Endothelial cell of umbilical vein (primary cell): ENCODE measurements around the gene ZNF81. TPM values are rescaled to one million over a fixed set of nuclear protein-coding genes. Genes with fewer than 3 reads are reported as not detected.

Experiments used
- BruUV-seq: library from RNA; stranded (reverse); fragments of 400-500 nt; replicated peaks from 2 replicates; lab custom pipeline; 2021; lab: Mats Ljungman, UMichigan
- CTCF ChIA-PET: fragments of 300-600, 350-600 bp; sonication (Branson Sonifier 250); formaldehyde crosslinking; loops from one replicate; lab custom pipeline; 2021; ENCODE audit warnings: antibody characterized with exemption, inconsistent platforms; lab: Charles Lee
- POLR2A ChIA-PET: fragments of 300-600, 350-600 bp; sonication (Branson Sonifier 250); formaldehyde crosslinking; loops from one replicate; lab custom pipeline; 2021; ENCODE audit warnings: antibody characterized with exemption, inconsistent platforms; lab: Charles Lee
- DNase-seq: peaks from one replicate; pipeline ENCODE4 v3.0.0-alpha.2; 2011; ENCODE audit warnings: low read depth, low spot score
- FAIRE-seq: peaks from 2 replicates; lab custom pipeline; 2011; peaks lifted over from hg19 to GRCh38; lab: Jason Lieb, UNC
- H2AFZ ChIP-seq: 2 replicates; pipeline ENCODE4 v1.6.0; 2012; ENCODE audit warnings: low read depth, low read length, control low read depth, inconsistent platforms
- H3K27ac ChIP-seq: 2 replicates; pipeline ENCODE4 v1.5.1; 2011; ENCODE audit warnings: low read depth, mild to moderate bottlenecking, control low read depth, low read length, moderate library complexity; ENCODE audit not compliant: insufficient read depth
- H3K27me3 ChIP-seq, 2 experiments: 2 replicates each; pipeline versions ENCODE4 v1.6.0 to v1.6.1; 2011; ENCODE audit warnings: low read length in 2 of 2, mixed read lengths in 1 of 2; ENCODE audit not compliant: control insufficient read depth in 2 of 2, insufficient read depth in 2 of 2
- H3K36me3 ChIP-seq, 2 experiments: 2 replicates in 1 of 2; 3 replicates in 1 of 2; pipeline ENCODE4 v1.5.1; 2011; ENCODE audit warnings: low read length in 2 of 2, mild to moderate bottlenecking in 1 of 2, moderate library complexity in 1 of 2; ENCODE audit not compliant: control insufficient read depth in 2 of 2, insufficient read depth in 2 of 2; ENCODE audit errors: extremely low read depth in 1 of 2
- H3K4me1 ChIP-seq: 3 replicates; pipeline ENCODE4 v1.5.1; 2011; ENCODE audit warnings: mild to moderate bottlenecking, low read length; ENCODE audit not compliant: control insufficient read depth, insufficient read depth; ENCODE audit errors: extremely low read depth
- H3K4me2 ChIP-seq: 2 replicates; pipeline ENCODE4 v1.6.1; 2011; ENCODE audit warnings: low read length, control low read depth, mixed read lengths; ENCODE audit not compliant: insufficient read depth
- H3K4me3 ChIP-seq, 3 experiments: fragments of 200-600 bp in 1 of 3; sonication (generic), shearing (Covaris generic) in 1 of 3; replicated peaks in 1 of 3; 2 replicates each; pipeline ENCODE4 v1.5.1; 2011 to 2016; ENCODE audit warnings: control low read depth in 3 of 3, low read length in 3 of 3, mild to moderate bottlenecking in 2 of 3, inconsistent platforms in 1 of 3, low read depth in 1 of 3, moderate library complexity in 1 of 3; ENCODE audit not compliant: insufficient read depth in 1 of 3
- H3K79me2 ChIP-seq: 2 replicates; pipeline ENCODE4 v1.6.0; 2012; ENCODE audit warnings: low read length, inconsistent platforms; ENCODE audit not compliant: control insufficient read depth, insufficient read depth
- H3K9ac ChIP-seq: replicated peaks from 2 replicates; pipeline ENCODE3; 2011; ENCODE audit warnings: low read length, control low read depth; ENCODE audit not compliant: insufficient read depth; ENCODE audit errors: extremely low read depth
- H3K9me1 ChIP-seq: replicated peaks from 3 replicates; pipeline ENCODE4 v1.6.0; 2011; ENCODE audit warnings: mild to moderate bottlenecking, low read length; ENCODE audit not compliant: control insufficient read depth, insufficient read depth; ENCODE audit errors: extremely low read depth
- H3K9me3 ChIP-seq: replicated peaks from 2 replicates; pipeline ENCODE4 v1.5.1; 2012; ENCODE audit warnings: low read length, inconsistent platforms; ENCODE audit not compliant: control insufficient read depth, insufficient read depth
- H4K20me1 ChIP-seq: replicated peaks from 2 replicates; pipeline ENCODE3; 2011; ENCODE audit warnings: mild to moderate bottlenecking, low read length; ENCODE audit not compliant: control insufficient read depth, insufficient read depth; ENCODE audit errors: extremely low read depth
- CTCF ChIP-seq, 2 donors: IDR thresholded peaks; 1 replicate in 1 of 2; 2 replicates in 1 of 2; pipeline ENCODE4 v1.5.1; 2011; ENCODE audit warnings: low read length in 2 of 2, mild to moderate bottlenecking in 2 of 2, moderate library complexity in 2 of 2, control low read depth in 1 of 2, inconsistent platforms in 1 of 2, low read depth in 1 of 2; ENCODE audit not compliant: insufficient read depth in 1 of 2; ENCODE audit errors: extremely low read depth in 1 of 2
- EZH2 ChIP-seq: IDR thresholded peaks from 2 replicates; pipeline ENCODE4 v1.6.1; 2012; ENCODE audit warnings: borderline replicate concordance, low read depth, mild to moderate bottlenecking, moderate library complexity, low read length, inconsistent platforms; ENCODE audit not compliant: severe bottlenecking
- FOS ChIP-seq: IDR thresholded peaks from 2 replicates; pipeline ENCODE4 v1.6.1; 2011; ENCODE audit warnings: mild to moderate bottlenecking, low read length, moderate library complexity, borderline replicate concordance; ENCODE audit not compliant: insufficient read depth
- GATA2 ChIP-seq: IDR thresholded peaks from 2 replicates; pipeline ENCODE4 v1.7.0; 2011; ENCODE audit warnings: low read depth, mild to moderate bottlenecking, moderate library complexity, mixed read lengths, low read length; ENCODE audit not compliant: insufficient read length, insufficient read depth
- JUN ChIP-seq: IDR thresholded peaks from 2 replicates; pipeline ENCODE4 v1.6.1; 2011; ENCODE audit warnings: borderline replicate concordance, low read depth; ENCODE audit not compliant: insufficient read length, insufficient read depth
- MAX ChIP-seq: IDR thresholded peaks from 2 replicates; pipeline ENCODE4 v1.6.1; 2011; ENCODE audit not compliant: insufficient read depth, insufficient read length
- MYC ChIP-seq: IDR thresholded peaks from one replicate; pipeline ENCODE4 v1.6.1; 2011; ENCODE audit warnings: mild to moderate bottlenecking, low read depth, low read length
- POLR2A ChIP-seq: IDR thresholded peaks from 2 replicates; pipeline ENCODE4 v1.6.1; 2012; ENCODE audit warnings: low read depth, mild to moderate bottlenecking, control low read depth, low read length
- POLR2AphosphoS5 ChIP-seq: IDR thresholded peaks from 2 replicates; pipeline ENCODE4 v1.6.1; 2012; ENCODE audit warnings: low read depth, mild to moderate bottlenecking, control low read depth, low read length, moderate library complexity; ENCODE audit not compliant: insufficient read depth
- dilution Hi-C: fragments of 300-500 bp; cut with MboI; formaldehyde crosslinking; loops from one replicate; pipeline ENCODE4 v1.15.0; 2019; ENCODE audit warnings: low sequenced_read_pairs; ENCODE audit not compliant: extremely low pct_ligation_motif_present
- intact Hi-C: fragments of 100-400 bp; cut with micrococcal nuclease; formaldehyde crosslinking; loops from one replicate; pipeline ENCODE4 v1.10.0; 2022
- polyA plus RNA-seq, 4 experiments: library from polyadenylated mRNA; depleted of rRNA in 3 of 4; stranded (reverse) in 3 of 4; unstranded in 1 of 4; fragments of >200 nt; gene quantifications; 2 replicates each; pipeline versions ENCODE4 v1.2.1 to v1.2.3, GENCODE V29; 2011 to 2012; ENCODE audit warnings: missing spikeins in 1 of 4
- total RNA-seq: library from RNA; stranded (reverse); gene quantifications from 2 replicates; pipeline ENCODE4 v1.2.3, GENCODE V29; 2021

Gene ZNF81
- total and polyA plus RNA-seq, 2 donors (not counting 3 experiments of a cell fraction or from before 2014, with no cell fraction given) = 2.7 to 6.4 TPM

GRCh38 chrX:47808904-47809788 lies 27.6 kb upstream of the ZNF81 start:
- Histone ChIP-seq H3K27me3 (no peaks in the 10 kb centered on the region), H3K4me2 (no peak overlapping the region), H3K4me1 (no peaks in the 10 kb centered on the region), H3K79me2 (no peaks in the 10 kb centered on the region), H3K27ac (no peak overlapping the region), H3K9me3 (no peaks in the 10 kb centered on the region), H2AFZ (no peak overlapping the region), H4K20me1 (no peaks in the 10 kb centered on the region), H3K9ac (no peak overlapping the region), H3K9me1 (no peaks in the 10 kb centered on the region), H3K4me3 (no peak overlapping the region), H3K36me3 (no peaks in the 10 kb centered on the region)
- BruUV-seq = no TSS peak
- peak; percentile 24 for FAIRE-seq
- POLR2A ChIA-PET = no interaction called here
- CTCF ChIA-PET = no interaction called here
- intact Hi-C loops = no loop called here
- TF ChIP-seq GATA2 (no peak), MYC (no peak), POLR2AphosphoS5 (no peak), JUN (no peak), FOS (no peak), EZH2 (no peak), MAX (no peak), CTCF (IDR thresholded peaks at IDR 0.05; ENCODE audit: extremely low read depth in 1 of 2, insufficient read depth in 1 of 2, low read depth in 1 of 2, low read length in 2 of 2) (no peak), POLR2A (no peak)
- dilution Hi-C loops = no loop called here
- no peak for DNase-seq
